ENCODE data around the gene PRPF6.

DNA sequence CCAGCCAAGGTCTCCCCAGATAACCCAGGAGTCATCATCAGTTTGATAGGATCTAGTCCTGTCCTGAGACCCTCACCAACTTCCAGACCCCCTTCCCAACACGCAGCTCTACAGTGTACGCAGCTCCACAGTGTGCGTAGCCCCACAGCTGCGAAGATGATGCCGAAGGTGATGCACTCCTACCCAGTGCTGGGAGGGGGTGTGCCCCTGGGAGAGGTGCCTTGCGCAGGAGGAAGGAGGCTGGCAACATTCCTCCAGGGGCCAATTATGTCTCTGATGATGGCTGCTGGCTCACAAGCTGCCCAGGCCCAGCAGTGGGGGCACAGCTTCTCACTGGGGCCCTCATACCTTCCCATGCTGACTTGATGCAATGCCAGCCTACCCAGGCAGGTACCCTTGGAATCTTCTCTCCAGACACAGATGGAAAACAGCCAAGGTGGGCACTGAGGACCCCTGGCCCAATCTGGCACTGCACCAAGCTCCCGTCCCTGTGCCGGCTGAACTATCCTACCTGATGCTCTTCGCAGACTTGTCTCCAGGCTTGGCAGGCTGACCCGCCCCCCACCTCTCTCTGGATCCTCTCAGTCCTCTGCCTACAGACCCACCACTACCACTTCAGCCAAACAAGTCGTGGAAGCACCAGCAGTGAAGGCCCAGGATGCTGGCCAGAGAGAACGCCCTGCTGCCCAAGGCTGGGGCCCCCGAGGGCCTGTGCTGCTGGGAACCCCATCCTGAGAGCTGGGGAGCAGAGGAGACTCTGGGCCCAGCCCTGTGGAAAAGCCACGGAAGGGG is 12.6 kb upstream of the PRPF6 start:
- TF ChIP-seq, protein P1, sequence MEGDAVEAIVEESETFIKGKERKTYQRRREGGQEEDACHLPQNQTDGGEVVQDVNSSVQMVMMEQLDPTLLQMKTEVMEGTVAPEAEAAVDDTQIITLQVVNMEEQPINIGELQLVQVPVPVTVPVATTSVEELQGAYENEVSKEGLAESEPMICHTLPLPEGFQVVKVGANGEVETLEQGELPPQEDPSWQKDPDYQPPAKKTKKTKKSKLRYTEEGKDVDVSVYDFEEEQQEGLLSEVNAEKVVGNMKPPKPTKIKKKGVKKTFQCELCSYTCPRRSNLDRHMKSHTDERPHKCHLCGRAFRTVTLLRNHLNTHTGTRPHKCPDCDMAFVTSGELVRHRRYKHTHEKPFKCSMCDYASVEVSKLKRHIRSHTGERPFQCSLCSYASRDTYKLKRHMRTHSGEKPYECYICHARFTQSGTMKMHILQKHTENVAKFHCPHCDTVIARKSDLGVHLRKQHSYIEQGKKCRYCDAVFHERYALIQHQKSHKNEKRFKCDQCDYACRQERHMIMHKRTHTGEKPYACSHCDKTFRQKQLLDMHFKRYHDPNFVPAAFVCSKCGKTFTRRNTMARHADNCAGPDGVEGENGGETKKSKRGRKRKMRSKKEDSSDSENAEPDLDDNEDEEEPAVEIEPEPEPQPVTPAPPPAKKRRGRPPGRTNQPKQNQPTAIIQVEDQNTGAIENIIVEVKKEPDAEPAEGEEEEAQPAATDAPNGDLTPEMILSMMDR (IDR thresholded peaks at IDR 0.05), result no peak
- TF ChIP-seq POLR2A (IDR thresholded peaks at IDR 0.05), result no peak

Measured in esophagus squamous epithelium (tissue), 4 donors.